Activated CD8-positive, alpha-beta memory T cell treated with anti-CD3 and anti-CD28 coated beads for 1 hour (primary cell): ENCODE results near the gene LPCAT2.

Experiments used
- DNase-seq, 2 donors: peaks; one replicate each; pipeline ENCODE4 v3.0.0-alpha.2; 2020; ENCODE audit warnings: low read depth in 1 of 2; ENCODE audit errors: extremely low read depth in 1 of 2

Gene LPCAT2, protein sequence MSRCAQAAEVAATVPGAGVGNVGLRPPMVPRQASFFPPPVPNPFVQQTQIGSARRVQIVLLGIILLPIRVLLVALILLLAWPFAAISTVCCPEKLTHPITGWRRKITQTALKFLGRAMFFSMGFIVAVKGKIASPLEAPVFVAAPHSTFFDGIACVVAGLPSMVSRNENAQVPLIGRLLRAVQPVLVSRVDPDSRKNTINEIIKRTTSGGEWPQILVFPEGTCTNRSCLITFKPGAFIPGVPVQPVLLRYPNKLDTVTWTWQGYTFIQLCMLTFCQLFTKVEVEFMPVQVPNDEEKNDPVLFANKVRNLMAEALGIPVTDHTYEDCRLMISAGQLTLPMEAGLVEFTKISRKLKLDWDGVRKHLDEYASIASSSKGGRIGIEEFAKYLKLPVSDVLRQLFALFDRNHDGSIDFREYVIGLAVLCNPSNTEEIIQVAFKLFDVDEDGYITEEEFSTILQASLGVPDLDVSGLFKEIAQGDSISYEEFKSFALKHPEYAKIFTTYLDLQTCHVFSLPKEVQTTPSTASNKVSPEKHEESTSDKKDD

DNA sequence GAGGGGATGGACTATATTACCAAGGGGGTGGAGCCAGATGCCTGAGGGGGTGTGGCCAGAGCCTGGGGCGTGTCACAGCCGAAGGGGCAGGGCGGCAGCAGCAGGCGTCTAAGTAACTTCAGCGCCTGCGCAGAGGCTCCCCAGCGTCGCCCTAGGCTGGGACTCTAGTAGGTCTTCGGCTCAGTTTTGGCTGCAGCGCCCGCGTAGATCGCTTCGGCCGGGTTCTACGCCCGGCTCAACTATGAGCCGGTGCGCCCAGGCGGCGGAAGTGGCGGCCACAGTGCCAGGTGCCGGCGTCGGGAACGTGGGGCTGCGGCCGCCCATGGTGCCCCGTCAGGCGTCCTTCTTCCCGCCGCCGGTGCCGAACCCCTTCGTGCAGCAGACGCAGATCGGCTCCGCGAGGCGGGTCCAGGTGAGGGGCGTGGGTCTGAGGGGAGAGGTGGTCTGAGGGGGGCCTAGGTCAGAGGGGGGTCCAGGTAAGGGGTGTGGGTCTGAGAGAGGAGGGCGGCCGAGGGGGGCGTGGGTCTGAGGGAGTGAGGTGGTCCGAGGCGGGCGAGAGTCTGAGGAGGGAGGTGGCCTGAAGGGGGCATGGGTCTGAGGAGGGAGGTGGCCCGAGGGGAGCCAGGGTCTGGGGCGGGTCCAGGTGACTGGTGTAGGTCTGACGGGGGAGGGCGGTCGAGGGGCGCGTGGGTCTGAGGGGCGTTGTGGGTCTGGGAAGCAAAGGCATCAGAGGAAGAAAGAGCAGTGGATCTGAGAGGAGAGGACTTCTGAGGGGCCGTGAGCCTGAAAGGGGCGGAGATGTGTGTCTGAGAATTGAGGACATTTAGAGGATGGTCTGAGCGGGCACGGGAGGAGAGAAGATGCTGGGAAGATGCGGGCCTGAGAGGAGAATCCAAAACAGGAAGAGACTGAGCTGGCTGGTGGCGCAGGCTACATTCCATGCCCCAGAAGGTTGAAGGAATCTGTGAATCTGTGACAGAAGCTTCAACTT lies at the start of gene LPCAT2:
TSS of gene LPCAT2 (plus strand) at position 132 of the 991 bp plus-strand sequence. CDS start at position 242, 110 bp downstream.
- DNase-seq, result no peak

DNA sequence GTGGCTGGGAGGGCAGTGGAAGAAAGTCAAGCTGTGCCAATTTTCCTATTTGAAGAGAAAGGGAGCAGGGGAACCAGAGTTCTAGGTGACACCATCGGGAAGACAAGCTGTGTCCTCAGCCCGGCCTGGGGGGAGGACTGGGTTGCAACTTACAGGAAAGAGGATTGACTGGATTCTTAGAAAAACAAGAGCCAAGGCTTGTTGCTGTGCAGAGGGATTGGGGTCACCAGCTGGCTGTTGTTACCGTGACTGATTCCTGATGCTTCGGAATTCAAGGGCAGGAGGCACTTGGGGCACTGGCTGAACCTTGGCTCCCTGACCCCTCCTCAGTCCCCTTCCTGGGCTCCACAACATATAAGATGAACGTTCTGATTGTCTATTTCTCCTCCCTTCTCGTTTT lies 46.6 kb upstream of the LPCAT2 start:
- no peak for DNase-seq

DNA sequence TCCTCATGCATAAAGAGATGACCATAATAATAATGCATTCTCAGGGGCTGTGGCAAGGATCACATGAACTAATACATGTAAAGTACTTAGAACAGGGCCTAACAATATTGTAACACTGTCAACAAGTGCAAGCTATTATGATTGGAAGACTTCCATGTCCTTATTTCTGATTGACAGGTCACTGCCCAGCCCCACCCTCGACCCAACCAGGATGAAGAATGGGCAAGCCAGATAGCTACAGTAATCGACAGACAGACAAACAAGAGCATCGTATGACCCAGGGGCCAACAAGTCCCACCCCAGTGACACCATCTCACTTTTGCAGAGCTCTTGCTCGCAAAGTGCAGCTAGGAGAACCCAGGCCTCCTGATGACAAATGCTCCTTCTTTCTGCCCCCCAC lies 44.5 kb upstream of the LPCAT2 start:
- no peak for DNase-seq

DNA sequence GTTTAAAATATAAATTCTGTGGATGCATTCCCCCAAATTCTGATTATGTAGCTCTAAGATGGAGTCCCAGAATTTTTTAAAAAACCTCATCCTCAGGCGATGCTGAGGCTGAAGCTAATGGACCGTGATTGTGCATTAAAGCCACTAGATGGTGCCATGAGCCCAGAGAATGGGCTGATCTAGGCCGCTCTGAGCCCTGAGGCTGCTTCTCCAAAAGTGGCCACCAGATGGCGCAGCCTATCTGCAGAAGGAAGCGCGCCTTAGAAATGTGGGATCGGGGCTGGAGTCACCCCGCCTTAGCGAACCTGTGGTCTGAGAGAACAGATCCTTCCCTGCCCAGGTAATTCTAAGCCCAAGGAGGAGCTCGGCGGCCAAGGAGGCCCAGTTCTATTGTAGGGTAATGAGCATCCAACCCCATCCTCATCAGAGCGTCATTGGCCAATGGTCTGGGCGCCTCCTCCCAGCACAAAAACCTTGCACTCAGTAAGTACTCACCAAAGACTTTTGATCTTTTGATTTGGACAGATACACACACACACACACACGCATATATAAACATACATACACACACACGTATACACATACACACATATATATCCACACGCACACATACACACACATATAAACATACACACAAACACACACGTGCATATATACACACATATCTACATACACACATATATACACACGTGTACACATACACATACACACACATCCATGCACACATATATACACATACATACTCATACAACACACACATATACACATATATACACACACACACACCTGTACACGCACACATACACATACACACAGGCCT lies 43.6 kb upstream of the LPCAT2 start:
- peak; percentile 47 to 74 for DNase-seq

DNA sequence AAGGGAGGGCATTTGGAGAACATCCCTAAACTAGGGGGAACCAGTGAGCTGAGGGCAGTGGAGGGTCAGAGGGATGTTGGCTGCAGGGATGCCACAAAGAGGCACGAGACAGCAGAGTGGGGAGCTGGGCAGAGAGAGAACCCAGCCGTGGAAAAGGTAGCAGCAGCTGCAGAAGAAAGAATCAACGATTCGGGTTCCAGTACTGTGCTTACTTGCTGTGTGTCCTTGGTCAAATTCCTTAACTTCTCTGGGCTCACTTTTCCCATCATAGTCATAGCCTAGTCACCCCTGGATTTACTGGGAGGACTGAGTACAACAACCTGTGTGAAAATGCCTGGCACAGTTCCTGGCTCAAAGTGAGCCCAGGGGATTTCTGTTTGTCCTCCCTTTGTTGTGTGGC lies 42.7 kb upstream of the LPCAT2 start:
- no peak for DNase-seq

DNA sequence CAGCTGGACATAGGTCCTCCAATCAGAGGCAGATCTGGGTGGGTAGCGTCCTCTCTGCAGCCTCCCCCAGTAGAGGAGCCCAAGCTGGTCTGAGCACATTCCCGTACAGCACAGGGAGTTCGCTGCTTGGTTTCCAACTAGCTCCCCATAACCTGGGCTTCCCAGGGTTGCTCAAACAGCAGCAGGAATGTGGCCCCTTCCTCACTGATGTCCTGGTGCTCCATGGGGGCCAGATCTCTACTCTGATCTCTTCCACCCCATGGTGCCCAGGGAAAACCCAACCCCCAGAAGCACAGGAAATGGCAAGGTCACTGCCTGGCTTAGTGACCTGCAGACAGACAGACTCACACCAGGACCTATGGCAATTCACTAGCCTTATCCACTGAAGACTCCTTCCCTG lies 41.0 kb upstream of the LPCAT2 start:
- no peak for DNase-seq

DNA sequence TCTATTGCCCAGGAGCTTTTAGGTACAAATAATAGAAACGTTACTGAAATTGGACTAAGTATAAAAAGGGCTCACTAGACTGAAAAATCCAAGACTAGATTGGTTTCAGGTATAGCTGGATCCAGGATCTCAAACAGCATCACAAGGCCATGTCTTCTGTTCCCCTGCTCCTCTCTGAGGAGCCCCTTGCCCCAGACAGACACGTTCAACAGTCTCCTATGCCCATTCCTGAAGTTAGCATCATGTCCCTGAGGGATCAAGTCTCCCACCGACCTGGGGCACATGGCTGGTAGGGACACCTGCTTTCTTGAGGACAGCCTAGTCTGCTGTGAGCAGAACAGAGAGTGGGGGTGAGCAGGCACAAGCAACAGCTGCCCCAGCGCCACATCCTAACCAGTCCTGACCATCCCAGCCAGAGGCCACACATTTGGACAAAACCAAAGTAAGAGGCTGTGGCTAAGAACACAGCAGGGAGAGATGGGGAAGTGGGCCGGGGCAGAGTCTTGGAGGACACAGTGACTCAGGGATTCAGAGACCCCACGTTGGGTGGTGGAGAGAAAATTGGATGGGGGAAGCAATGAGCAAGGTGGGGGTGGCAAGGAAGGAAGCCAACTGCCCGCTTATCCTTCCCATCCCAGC lies 40.4 kb upstream of the LPCAT2 start:
- DNase-seq, result no peak

DNA sequence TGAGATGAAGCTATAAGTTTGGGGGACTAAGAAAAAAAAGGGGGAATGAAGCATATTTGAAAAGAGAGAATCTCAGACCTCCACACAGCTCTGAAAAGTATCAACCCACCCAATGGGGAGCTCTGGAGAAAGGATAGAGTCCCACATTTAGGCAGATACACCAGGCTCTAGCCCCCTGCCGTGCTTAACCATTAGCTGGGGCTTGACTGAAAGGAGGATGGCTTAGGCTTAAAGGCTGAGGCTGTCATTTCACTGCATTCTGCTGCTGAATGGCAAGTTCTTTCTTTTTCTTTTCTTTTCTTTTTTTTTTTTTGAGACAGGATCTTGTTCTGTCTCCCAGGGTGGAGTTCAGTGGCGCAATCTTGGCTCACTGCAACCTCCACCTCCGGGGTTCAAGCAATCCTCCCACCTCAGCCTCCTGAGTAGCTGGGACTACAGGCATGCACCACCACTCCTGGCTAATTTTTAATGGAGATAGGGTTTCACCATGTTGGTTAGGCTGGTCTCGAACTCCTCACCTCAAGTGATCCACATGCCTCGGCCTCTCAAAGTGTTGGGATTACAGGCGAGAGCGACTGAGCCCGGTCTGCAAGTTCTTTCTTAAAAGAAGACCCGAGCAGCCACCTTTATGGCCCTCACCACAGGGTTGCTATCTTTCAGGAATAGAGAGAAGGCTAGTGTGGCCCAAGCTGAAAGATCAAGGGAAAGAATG lies 38.9 kb upstream of the LPCAT2 start:
- no peak for DNase-seq

DNA sequence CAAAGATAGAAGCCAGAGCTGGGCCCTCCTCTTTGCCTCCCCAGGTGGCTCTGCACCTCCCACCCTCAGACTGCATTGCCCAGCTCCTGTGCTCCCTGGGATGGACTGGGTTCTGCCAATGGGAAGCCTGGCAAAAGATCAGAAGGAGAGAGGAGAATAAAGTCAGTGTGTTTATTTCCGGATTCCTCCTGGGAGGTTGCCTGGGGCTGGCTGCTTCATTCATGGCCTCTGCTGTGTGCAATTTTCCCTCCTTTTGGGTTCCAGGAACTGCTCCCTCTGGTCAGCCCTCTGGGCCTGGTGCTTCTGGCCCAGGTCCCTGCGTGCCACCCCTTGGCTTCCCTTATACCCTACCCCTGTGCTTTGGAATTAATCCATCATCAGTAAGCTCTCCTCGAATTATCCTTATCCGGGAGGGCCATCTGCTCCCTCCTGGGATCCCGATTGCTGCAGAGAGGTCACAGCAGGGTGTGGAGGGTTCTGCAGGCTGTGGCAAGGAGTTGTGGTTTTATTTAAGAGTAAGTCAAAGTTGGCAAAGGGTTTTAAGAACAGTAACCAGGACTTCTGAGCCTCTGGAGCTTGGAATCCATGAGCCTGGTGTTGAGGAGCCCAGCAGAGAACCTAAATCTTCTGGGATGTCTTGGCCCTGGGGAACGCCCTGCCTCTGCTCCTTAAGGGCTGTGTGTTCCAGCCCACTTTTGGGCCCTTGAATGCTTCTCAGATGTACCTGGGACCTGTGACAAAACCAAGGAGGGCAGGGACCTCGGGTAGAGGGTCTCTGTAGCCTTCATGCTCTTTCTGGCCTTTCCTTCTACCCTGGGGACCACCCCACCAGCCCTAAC lies 38.1 kb upstream of the LPCAT2 start:
- no peak for DNase-seq

DNA sequence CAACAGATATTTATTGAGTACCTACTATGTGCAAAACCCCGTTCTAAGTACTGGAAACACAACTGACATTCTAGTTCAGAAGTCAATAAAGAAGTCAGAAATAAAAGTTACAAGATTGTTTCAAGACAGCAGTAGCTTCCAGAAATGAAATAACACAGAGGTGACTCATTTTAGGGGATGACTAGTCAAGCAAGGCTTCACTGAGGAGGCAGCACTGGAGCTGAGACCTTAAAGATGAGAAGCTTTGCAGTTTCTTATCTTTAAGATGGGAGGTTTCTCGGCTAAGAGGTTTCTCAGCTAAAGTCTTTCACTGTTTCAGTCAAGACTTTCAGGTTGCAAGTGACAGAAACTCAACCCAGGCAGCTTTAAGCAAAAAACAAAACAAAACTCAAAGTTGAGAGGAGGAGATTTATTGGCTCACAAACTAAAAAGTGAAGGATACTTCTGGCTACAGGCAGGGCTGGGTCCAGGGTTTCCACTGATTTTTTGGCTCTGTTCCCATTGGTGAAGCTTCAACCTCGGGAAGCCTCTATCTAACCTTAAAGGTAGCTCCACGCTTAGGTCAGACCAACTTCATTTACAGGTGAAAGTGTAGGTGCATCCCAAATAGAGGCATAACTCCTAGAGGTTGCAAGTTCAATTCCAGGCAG lies 37.3 kb upstream of the LPCAT2 start:
- no peak for DNase-seq

DNA sequence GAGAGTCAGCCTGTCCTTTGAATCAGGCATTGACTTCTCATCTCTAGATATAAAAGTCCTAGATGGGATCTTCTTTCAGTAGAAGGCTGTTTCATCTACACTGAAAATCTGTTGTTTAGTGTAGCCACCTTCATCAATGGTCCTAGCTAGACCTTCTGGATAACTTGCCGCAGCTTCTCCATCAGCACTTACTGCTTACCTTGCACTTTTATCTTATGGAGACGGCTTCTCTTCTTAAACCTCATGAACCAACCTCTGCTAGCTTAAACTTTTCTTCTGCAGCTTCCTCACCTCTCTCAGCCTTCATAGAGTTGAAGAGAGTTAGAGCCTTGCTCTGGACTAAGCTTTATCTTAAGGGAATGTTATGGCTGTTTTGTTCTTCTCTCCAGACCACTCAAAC lies 35.3 kb upstream of the LPCAT2 start:
- no peak for DNase-seq

DNA sequence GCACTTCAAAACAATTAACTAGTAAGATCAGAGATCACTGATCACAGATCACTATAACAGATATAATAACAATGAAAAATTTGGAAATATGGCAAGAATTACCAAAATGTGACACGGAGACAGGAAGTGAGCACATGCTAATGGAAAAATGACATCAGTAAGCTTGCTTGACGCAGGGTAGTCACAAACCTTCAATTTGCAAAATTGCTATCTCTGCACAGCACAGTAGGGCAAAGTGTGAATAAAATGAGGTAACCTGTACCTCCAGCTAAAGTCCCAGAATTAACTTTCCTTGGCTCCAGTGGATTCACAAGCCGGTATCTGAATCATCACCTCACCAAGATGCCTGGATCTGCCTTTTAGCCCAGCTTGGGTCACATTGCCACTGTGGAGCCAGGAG lies 34.1 kb upstream of the LPCAT2 start:
- no peak for DNase-seq

DNA sequence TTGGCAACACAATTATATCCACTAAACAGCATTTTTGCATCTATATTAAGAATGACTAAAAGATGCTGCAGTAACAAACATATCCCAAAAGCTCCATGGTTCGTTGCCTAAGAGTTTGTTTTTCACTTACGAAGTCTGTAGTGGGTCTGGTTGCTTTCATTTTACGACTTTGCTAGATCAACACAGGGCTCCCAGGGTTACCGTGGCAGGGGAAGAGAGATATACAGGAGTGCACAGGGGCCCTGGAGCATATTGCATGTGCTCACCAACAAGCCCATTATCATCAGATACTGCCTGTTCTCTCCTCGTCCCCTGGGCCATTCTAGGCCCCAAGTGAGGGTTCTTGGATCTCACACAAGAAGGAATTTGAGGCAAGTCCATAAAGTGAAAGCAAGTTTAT lies 33.0 kb upstream of the LPCAT2 start:
- DNase-seq, result no peak

DNA sequence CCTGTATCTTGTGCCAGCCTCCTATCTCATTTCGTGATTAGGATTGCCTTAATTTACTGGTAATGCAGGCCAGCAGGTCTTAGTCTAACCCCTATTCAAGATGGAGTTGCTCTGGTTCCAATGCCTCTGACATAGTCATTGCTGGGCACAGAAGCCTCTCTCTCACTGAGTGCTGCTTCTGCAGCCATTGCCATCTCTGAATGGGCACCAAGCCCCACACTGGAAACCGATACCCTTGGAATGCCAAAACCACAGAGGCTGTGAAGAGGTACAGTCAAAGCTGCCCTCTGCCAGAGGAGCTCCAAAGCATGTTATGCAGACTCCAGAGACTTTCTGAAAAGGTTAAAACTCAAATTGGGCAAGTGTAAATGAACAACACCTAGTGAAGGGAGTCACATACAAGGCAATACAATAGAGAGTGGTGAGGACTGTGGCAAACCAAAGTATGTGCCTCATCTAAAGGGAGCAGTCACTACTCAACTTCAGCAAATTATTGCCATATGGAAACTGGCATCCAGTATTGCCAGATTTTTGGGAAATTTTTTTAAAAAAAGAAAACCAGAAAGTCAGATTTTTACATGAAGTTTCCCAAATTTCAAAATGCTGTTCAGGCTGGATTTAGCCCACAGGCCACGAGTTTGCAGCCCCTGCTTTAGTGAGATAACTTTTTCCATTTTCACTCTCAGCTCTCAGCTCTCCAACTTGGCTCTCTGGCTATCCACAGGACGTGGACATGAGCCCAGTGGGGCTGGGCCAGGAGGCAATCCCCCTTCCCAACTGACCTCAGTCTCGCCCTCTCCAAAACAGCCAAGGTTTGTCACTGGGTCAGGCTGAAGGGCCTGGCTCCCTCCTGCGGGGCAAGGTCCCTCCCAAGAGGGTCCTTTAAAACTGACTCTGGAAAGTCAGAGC lies 32.0 kb upstream of the LPCAT2 start:
- no peak for DNase-seq

DNA sequence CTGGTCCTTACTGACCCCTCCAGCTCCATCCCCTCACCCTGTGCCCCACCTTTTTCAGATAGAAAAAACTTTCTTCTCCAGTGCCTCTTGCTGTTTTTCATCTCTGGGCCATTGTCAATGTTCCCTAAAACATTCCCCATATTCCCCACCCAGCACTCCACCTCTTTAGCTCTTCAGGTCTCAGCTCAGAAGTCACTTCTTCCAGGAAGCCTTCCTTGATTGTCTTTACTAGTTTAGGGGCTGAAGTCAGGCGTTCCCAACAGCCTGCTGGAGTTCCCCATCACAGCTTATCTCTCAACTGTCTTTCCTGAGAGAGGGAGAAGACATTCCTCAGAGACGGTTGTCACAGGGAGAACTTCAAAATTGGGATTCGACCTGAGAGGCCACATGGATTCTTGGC lies 31.1 kb upstream of the LPCAT2 start:
- no peak for DNase-seq

DNA sequence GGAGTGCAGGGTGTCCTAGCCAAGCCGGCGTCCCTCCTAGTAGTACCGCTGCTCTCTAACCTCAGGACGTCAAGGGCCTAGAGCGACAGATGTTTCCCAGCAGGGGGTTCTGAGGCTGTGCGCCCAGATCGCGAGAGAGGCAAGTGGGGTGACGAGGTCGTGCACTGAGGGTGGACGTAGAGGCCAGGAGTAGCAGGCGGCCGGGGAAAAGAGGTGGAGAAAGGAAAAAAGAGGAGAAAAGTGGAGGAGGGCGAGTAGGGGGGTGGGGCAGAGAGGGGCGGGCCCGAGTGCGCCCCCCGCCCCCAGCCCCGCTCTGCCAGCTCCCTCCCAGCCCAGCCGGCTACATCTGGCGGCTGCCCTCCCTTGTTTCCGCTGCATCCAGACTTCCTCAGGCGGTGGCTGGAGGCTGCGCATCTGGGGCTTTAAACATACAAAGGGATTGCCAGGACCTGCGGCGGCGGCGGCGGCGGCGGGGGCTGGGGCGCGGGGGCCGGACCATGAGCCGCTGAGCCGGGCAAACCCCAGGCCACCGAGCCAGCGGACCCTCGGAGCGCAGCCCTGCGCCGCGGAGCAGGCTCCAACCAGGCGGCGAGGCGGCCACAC lies 29.9 kb upstream of the LPCAT2 start, which contains the start of gene MMP2:
TSS of gene MMP2 (plus strand) at position 372 of the 603 bp plus-strand sequence. CDS start 282 bp downstream, outside the sequence.
- no peak for DNase-seq
